CD4-positive, alpha-beta T cell treated with Interleukin-4 for 1 hour (primary cell): ENCODE results near the gene UGT1A10.
A peak's percentile ranks its signal among the peaks of the same experiment; 100 is the strongest.

Experiments used
- DNase-seq, 2 donors: peaks; one replicate each; pipeline ENCODE4 v3.0.0-alpha.2; 2020 to 2022

Gene UGT1A10

DNA sequence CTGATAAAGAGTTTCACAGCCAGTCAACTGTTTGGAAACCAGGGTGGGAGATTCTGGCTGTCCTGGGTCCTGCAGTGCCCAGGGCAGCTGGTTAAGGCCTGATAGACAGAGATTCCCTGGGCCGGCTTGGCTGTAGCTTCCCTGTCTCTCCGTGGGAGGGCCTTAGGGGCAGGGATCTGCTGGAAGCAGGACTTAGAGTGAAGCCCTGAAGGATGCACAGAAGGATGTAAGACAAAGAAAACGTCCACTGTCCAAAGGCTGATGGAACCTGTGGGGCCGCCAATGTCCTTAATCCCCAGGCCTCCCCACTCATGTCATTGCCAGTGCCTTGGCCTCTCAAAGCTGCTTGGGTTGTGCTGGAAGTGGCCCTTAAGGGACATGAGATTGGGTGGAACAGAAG is 174.8 kb downstream of the UGT1A10 start:
- peak in 1 of 2 donors; percentile 7 for DNase-seq

DNA sequence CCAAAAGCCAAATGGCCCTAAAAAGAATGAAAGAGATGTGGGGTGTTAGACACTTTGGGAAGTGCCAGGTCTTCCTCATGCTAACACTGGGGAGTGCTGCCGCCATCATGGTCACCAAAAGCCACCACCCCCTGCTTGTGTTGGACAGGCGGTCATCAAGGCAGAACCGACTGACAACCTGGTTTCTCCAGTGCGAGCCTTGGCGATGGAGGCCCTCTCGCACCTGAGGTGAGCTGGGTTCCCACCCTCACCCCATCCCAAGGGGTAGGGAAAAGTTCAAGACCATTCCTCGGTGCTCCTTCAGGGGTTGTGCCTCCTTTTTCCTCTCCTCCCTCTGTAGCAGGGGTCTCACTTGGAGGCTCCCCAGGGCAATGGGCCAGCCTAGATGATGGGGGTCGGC is 175.5 kb downstream of the UGT1A10 start:
- DNase-seq, result peak in 1 of 2 donors; percentile 6

DNA sequence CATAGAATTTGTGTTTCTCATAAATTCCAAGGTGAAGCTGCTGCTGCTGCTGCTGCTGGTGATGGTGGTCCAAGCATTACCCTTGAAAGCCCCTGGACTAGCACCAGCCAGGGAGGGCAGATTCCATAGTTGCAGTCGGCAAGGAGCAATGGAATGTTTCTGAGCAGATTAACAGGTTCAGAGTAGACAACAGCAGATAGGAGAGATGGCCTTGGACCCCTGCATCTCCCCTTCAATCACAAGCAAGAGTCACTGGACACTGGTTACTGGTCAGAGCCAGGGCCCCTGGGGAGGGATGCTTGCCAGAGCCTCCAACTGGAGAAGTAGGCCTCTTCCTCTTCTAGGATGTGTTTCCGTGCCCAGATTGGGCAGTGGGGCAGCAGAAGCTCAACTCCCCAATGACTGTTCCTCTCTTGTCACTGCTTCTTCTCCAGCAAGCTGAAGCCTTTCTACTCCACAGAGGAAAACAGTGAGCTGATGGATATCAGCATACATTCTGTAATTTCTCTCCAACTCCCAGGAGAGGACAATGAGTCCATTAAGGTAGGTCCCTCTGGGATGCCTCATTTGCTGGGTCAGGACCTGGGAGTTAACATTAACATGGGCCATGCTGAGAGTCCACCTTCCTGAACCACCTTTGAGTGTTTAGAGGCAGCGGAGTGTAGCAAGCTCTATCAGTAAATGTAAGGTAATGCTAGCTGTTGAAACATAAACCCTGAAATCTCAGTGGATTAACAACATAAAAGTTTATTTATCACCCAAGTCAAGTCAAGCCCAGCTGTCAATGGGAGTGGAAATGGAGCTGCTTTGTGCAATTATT is 177.2 kb downstream of the UGT1A10 start:
- peak in 1 of 2 donors; percentile 7 for DNase-seq

DNA sequence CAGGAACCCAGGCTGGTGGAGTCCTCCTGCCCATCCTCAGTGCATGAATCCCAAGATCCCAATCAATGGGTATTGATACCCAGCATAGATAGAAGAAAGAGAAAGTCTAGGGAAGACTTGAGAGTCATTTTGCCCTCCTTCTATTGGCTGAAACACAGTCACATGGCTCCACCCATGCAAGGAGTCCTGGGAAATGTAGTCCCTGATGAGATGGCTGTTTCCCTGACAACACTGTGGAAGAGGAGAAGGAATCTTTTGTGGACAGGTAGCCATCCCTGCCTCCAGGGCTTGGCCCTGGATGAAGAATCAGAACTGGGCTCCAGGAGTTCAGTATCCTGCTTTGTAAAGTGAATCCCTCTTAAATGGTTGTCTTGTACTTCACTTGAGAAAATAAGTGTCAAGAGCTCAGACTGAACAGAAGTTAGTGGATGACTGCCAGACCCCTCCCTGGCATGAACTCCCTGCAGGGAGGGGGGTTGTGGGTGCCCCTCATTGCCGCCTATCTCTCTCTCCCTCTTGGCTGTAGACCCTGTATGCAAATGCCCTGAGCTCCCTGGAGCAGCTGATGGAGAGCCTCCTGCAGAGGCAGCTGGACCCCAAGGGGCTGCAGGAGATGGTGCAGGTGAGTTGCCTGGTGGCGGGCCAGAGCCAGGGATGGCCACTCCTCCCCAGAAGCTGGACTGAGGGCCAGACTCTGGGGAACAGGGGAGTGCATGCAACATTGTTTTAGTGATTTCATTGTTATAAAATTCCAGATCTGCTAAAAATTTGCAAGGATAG is 178.0 kb downstream of the UGT1A10 start:
- peak; percentile 3 to 5 for DNase-seq

DNA sequence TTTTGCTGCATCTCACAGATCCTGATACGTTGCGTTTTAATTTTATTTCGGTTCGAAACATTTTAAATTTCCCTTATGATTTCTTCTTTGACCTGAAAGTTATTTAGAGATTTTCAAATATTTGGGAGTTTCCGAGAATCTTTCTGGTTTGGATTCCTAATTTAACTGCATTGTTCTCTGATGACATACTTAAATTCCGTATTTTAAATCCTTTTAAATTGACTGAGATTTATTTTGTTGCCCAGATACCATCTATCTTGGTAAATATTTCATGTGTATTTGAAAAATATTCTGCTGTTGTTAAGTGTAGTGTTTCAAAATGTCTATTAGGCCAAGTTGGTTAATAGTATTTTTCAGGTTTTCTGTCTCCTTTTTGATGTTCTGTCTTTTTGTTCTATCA is 179.6 kb downstream of the UGT1A10 start:
- DNase-seq, result no peak

DNA sequence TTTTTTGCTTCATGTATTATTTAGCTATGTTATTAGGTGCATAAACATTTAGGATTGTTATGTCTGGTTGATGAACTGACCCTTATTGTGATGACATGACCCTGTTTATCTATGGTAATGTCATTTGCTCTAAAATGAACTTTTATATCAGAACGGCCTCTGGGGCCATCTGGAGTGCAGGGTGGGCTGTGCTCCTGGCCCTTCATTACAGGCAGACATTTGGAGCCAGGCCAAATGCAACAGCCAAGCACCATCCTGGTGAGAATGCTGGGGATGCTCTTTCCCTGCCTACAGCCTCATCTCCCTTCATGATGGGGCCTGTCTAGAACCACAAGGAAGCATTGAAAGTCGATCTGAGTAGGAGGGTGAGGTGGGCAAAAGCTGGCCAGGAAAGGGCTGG is 180.1 kb downstream of the UGT1A10 start:
- DNase-seq, result no peak

DNA sequence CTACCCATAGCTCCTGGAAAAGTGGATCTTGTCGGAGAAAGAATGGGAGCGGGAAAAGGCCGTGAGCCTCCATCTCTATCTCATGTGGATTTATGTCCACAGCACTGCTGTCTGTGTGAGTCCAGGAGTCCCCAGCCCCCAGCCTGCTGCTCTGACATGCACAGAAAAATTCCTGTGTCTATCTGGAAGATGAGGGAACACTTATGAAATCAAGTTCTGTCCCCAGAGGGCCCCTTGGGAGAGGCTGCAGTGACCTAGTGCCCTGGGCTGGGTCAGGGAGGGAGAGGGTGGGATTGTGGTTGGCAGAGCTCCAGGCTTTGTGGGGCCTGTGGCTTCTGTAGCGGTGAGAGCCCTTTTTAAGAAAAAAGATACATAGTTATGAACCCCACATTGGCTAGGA is 180.5 kb downstream of the UGT1A10 start:
- DNase-seq, result no peak

DNA sequence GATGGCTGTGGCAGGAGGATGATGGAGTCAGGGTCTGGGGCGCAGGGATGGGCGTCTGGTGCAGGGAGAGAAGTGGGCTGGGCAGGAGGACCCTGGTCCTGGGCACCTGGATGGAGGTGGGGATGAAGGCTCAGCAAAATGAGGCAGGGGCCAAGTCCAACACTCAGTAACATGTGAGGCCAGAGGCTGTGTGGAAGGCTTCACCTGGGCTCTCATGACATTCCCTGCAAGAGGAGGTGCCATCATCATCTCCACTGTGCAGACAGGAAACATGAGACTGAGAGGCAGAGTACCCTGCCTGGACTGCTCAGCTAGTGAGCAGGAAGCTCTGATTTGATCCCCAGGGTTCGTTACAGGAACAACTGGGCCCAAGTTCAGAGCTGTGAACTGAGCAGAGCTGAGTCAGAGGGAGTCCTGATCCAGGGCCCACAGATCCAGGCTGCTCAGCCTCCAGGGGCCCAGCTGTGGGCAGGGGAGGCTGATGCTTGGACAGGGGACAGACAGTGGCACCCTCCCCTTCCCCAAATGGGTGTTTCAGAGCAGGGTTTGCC is 181.2 kb downstream of the UGT1A10 start:
- peak in 1 of 2 donors; percentile 10 for DNase-seq

DNA sequence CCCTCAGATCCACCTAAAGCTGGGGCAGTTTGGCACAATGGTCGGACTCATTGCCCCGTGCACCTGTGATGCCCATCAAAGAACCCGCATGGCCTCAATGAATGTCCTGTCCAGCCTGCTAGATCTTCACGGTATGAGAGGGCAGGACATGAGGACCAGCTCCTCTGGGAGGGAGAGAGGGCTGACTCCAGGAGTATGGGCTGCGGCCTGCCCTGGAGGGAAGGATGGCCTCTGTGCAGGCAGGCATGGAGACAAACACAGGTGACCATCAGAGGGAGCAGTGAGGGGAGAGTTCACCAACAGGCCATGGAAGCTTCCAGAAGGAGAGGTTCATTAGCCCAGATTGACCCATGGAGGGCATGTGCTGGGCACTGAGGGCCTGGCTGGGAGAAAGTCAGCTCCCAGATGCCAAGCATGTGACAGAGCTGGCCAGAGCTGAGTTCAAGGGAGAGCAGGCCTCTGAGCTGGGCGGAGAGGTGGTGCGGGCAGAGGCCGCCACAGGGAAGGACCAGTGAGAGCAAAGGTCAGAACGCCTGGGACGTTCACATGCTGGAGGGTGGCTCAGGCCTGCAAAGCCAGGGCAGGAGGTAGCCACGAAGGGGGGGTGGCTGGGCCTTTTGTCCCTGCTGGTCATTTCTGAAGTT is 181.9 kb downstream of the UGT1A10 start:
- DNase-seq, result peak in 1 of 2 donors; percentile 10

DNA sequence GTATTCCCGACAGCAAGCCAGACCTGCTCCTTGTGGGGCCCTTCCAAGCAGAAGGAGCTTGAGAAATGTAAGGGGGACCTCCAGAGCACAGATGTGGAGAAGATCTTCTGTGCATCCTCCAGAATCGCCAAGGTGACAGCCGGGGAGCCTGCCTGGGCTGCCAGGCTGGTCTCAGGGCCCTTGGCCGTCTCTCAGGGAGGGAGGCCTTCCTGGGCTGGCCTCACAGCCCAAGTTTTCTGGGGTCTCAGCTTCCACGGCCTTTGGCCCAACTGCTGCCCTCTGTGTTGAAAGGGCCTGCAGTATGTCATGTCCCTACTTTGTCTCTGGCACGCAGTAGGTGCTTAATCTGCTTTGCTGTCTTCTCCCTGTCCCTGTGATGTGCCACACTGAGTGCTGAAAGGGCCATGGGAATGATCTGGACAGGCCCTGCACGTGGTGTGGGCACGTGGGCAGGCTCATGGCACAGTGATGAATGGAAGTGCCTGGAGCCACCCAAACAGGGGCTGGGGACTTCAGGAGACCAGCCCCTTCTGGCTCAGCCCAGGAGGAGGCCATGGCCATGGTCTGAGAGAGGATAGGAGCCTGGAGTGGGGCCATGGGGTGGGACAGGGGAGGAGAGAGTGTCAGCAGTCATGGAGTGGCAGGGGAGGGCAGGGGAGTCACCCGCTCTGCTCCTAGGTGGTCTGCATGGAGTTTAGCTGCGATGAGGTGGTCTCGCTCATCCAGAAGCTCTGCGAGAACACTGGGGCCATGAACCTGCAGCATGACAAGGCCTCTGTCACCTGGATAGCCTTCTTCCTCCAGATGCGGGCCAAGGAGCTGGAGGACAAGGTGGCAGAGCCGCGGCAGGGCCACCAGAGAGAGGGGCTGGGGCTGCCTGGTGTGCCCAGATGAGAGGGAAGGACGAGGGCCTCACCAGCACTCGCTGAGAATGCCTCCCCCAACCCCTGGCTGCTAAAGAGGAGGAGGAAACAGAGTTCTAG is 182.7 kb downstream of the UGT1A10 start:
- DNase-seq, result peak in 1 of 2 donors; percentile 5

DNA sequence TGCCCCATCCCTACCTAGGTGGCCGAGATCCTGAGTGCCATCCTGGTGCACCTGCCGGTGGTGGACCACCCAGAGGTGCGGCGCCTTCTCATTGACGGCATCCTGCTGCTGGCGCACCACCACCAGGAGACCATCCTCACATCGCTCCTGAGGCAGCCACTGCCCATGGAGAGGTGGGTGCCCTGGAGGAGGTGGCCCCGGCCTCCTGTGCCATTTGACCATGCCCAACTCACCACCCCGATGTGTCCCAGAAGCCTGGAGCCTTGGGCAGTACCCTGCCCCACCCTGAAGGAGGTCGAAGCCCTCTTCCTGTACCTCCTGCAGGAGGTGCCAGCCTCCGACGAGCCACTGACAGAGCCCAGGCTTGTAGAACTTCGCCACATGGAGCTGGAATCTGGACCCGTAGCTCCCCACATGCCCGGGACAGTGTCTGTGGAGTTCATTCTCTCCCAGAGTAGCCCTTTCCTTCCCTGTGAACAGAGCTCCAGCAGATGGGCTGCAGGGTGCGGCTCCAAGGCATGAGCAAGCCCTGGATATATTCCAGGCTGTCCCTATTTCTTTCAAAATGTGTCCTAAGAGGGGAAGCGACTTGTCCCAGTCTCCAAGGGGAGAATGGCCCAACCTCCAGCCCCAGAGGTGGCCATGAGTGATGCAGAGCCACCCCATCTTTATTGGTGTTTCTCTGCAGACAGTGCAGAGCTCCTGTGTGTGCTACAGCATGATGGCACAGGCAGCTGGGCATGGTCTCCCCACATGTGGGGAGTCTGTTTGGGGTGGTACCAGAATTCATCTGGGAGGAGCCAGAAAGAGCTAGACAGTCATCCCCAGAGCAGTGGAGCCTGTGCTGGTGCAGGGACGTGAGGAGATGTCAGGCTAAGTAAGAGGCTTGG is 183.9 kb downstream of the UGT1A10 start:
- DNase-seq, result peak in 1 of 2 donors; percentile 5

DNA sequence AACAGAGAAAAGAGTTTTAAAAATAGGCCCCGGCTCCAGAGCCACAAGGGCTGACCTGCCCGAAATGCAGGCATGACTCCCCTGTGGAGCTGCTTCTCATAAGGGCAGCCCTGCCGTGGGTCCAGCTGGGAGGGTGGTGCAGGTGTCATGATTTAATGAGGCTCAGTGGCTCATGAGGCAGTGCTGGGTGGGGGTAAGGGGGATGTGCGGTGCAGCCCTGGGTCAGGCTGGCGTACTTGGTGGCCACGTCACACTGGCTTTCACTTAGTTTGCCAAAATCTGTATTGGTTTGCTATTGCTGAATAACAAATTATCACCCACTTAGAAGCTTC is 184.5 kb downstream of the UGT1A10 start:
- no peak for DNase-seq

DNA sequence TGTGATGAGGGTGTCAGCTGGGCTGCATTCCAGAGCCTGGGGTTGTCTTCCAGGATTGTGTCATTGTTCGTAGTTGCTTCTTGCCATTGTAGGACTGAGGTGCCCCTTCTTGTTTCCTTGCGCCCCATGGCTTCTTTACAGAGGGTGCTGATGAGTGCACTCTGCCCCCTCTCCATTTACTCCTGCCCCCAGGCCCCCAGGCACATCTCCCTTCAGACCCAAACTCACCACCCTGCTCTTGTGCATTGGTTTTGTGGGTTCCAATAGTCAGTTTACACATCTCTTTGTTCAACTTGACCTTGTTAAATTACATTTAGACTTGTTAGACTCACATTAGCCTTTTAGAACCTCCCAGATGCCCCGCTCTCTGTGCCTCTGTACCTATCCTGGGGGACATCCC is 184.9 kb downstream of the UGT1A10 start:
- DNase-seq, result no peak

DNA sequence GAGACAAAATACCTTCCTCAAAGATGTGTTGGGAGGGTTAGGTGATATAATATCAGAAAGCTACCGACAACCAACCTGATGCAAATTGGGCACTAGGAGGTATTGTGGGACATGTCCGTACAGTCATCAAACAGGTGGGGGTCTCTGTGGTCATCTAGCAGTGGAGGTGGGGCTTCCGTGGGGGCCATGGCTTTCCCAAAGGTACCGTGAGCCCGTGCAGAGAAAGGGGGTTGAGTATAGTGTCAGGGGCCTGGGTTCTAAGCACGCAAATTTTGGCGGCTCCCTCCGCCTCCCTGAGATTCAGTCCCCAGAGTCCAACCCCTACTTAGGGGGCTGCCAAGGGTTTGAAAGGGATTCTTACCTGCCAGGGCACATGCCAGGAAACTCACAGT is 185.5 kb downstream of the UGT1A10 start:
- no peak for DNase-seq

DNA sequence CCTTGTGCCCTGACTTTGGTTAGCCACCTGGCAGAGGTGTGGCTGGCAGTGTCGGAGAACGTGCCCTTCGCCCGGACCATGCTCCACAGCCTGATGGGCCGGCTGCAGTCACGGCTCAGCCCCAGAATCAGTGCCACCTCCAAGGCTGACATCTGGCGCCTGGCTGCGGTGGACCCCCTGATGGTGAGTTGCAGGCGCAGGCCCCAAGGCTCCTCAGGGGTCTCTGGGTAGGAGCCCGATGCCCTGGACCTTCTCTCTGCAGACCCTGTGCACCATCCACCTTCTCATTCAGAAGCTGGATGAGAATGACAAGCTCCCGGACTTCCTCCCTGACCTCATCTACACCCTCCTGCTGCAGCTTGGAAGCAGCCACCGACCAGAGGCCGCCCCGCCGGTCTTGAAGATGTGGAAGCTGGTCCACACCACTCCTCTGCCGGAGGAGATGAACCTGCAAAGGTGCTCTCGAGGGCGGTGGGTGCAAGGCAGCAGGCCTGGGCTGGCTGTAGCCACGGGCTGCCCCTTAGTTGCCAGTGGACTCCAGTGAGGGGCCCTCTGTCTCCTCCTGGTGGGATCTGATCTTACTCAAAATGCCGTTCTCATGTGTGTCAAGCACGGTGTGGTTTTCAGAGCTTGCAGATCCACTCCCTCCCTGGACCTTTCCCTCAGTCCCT is 186.0 kb downstream of the UGT1A10 start:
- no peak for DNase-seq
